Body of pancreas (tissue), 4 donors: Measurements from ENCODE around the gene GSDMA.
"Not testable (repeated sequence)": the region's sequence is repeated elsewhere in the genome, so short reads cannot be mapped to it uniquely, and the experiment has no call there.

ENCODE experiments used
- POLR2A ChIP-seq, 3 donors: fragments of 450-650 bp; IDR thresholded peaks; one replicate each; pipeline ENCODE4 v1.6.1; 2016; ENCODE audit warnings: antibody characterized with exemption in 3 of 3, mild to moderate bottlenecking in 2 of 3
- TF ChIP-seq, protein P1 (sequence below), 7 experiments: fragments of 450-650 bp in 4 of 7; fragments of 200-600 bp in 3 of 7; sonication (generic) in 3 of 7; IDR thresholded peaks; one replicate each; pipeline ENCODE4 v1.5.1; 2016 to 2019; ENCODE audit warnings: antibody characterized with exemption in 7 of 7

DNA sequence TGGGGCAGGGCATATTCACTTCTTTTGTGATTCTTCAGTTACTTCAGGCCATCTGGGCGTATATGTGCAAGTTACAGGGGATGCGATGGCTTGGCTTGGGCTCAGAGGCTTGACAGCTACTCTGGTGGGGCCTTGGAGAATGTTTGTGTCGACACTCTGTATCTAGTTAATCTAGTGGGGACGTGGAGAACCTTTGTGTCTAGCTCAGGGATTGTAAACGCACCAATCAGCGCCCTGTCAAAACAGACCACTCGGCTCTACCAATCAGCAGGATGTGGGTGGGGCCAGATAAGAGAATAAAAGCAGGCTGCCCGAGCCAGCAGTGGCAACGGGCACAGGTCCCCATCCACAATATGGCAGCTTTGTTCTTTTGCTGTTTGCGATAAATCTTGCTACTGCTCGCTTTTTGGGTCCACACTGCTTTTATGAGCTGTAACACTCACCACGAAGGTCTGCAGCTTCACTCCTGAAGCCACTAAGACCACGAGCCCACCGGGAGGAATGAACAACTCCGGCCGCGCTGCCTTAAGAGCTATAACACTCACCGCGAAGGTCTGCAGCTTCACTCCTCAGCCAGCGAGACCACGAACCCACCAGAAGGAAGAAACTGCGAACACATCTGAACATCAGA, 49.3 kb downstream of the GSDMA start:
- TF ChIP-seq, protein P1, sequence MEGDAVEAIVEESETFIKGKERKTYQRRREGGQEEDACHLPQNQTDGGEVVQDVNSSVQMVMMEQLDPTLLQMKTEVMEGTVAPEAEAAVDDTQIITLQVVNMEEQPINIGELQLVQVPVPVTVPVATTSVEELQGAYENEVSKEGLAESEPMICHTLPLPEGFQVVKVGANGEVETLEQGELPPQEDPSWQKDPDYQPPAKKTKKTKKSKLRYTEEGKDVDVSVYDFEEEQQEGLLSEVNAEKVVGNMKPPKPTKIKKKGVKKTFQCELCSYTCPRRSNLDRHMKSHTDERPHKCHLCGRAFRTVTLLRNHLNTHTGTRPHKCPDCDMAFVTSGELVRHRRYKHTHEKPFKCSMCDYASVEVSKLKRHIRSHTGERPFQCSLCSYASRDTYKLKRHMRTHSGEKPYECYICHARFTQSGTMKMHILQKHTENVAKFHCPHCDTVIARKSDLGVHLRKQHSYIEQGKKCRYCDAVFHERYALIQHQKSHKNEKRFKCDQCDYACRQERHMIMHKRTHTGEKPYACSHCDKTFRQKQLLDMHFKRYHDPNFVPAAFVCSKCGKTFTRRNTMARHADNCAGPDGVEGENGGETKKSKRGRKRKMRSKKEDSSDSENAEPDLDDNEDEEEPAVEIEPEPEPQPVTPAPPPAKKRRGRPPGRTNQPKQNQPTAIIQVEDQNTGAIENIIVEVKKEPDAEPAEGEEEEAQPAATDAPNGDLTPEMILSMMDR (IDR thresholded peaks at IDR 0.05), result not testable (repeated sequence)
- TF ChIP-seq POLR2A (IDR thresholded peaks at IDR 0.05), result not testable (repeated sequence)
